H1 (cell line): Measurements from ENCODE around the gene U2AF1L4. TPM values are rescaled to one million over a fixed set of nuclear protein-coding genes. Genes with fewer than 3 reads are reported as not detected.

Experiments used
- CHD1 ChIP-seq: IDR thresholded peaks from 2 replicates; pipeline ENCODE4 v1.6.1; 2012; ENCODE audit warnings: low read depth, low read length, improper control_type of control experiment
- E2F6 ChIP-seq: IDR thresholded peaks from 2 replicates; pipeline ENCODE4 v1.6.1; 2012; ENCODE audit warnings: inconsistent platforms
- KDM1A ChIP-seq: fragments of 200-600, 300-600 bp; sonication (generic); IDR thresholded peaks from 2 replicates; pipeline ENCODE4 v1.7.1; 2016; ENCODE audit warnings: mild to moderate bottlenecking, low read length, borderline replicate concordance
- NRF1 ChIP-seq: IDR thresholded peaks from 2 replicates; pipeline ENCODE4 v1.6.1; 2011; ENCODE audit warnings: mild to moderate bottlenecking, low read depth, low read length, improper control_type of control experiment
- TBP ChIP-seq: IDR thresholded peaks from 2 replicates; pipeline ENCODE4 v1.6.1; 2011; ENCODE audit warnings: low read depth, low read length, improper control_type of control experiment
- polyA plus RNA-seq, 7 experiments: library from polyadenylated mRNA; depleted of rRNA in 3 of 7; stranded (reverse) in 5 of 7; unstranded in 2 of 7; fragments of >200 nt in 5 of 7; fragments of 200-250 nt in 2 of 7; gene quantifications; 1 replicate in 5 of 7; 2 replicates in 1 of 7; 4 replicates in 1 of 7; pipeline versions ENCODE4 v1.2.1 to v1.2.3, GENCODE V29; 2011 to 2013; ENCODE audit warnings: missing spikeins in 2 of 7, mixed read lengths in 2 of 7
- total RNA-seq: library from RNA; stranded (reverse); fragmentation: NEBNext Ultra II Directional; extraction: Animal tissue kit (Norgen Biotek cat#: 25700); gene quantifications from 2 replicates; pipeline ENCODE4 v1.2.1, GENCODE V29; 2021
- TF ChIP-seq, protein P1 (sequence below): fragments of 300-600 bp; sonication (generic); IDR thresholded peaks from 2 replicates; pipeline ENCODE4 v1.7.1; 2012; ENCODE audit warnings: low read length, moderate library complexity, mild to moderate bottlenecking, inconsistent platforms; ENCODE audit not compliant: insufficient replicate concordance

The U2AF1L4 gene
- total and polyA plus RNA-seq, 2 of the 8 experiments (the other 6 are each of a cell fraction or from before 2014, with no cell fraction given) = 15.1 to 32.7 TPM

- TF ChIP-seq, protein P1, sequence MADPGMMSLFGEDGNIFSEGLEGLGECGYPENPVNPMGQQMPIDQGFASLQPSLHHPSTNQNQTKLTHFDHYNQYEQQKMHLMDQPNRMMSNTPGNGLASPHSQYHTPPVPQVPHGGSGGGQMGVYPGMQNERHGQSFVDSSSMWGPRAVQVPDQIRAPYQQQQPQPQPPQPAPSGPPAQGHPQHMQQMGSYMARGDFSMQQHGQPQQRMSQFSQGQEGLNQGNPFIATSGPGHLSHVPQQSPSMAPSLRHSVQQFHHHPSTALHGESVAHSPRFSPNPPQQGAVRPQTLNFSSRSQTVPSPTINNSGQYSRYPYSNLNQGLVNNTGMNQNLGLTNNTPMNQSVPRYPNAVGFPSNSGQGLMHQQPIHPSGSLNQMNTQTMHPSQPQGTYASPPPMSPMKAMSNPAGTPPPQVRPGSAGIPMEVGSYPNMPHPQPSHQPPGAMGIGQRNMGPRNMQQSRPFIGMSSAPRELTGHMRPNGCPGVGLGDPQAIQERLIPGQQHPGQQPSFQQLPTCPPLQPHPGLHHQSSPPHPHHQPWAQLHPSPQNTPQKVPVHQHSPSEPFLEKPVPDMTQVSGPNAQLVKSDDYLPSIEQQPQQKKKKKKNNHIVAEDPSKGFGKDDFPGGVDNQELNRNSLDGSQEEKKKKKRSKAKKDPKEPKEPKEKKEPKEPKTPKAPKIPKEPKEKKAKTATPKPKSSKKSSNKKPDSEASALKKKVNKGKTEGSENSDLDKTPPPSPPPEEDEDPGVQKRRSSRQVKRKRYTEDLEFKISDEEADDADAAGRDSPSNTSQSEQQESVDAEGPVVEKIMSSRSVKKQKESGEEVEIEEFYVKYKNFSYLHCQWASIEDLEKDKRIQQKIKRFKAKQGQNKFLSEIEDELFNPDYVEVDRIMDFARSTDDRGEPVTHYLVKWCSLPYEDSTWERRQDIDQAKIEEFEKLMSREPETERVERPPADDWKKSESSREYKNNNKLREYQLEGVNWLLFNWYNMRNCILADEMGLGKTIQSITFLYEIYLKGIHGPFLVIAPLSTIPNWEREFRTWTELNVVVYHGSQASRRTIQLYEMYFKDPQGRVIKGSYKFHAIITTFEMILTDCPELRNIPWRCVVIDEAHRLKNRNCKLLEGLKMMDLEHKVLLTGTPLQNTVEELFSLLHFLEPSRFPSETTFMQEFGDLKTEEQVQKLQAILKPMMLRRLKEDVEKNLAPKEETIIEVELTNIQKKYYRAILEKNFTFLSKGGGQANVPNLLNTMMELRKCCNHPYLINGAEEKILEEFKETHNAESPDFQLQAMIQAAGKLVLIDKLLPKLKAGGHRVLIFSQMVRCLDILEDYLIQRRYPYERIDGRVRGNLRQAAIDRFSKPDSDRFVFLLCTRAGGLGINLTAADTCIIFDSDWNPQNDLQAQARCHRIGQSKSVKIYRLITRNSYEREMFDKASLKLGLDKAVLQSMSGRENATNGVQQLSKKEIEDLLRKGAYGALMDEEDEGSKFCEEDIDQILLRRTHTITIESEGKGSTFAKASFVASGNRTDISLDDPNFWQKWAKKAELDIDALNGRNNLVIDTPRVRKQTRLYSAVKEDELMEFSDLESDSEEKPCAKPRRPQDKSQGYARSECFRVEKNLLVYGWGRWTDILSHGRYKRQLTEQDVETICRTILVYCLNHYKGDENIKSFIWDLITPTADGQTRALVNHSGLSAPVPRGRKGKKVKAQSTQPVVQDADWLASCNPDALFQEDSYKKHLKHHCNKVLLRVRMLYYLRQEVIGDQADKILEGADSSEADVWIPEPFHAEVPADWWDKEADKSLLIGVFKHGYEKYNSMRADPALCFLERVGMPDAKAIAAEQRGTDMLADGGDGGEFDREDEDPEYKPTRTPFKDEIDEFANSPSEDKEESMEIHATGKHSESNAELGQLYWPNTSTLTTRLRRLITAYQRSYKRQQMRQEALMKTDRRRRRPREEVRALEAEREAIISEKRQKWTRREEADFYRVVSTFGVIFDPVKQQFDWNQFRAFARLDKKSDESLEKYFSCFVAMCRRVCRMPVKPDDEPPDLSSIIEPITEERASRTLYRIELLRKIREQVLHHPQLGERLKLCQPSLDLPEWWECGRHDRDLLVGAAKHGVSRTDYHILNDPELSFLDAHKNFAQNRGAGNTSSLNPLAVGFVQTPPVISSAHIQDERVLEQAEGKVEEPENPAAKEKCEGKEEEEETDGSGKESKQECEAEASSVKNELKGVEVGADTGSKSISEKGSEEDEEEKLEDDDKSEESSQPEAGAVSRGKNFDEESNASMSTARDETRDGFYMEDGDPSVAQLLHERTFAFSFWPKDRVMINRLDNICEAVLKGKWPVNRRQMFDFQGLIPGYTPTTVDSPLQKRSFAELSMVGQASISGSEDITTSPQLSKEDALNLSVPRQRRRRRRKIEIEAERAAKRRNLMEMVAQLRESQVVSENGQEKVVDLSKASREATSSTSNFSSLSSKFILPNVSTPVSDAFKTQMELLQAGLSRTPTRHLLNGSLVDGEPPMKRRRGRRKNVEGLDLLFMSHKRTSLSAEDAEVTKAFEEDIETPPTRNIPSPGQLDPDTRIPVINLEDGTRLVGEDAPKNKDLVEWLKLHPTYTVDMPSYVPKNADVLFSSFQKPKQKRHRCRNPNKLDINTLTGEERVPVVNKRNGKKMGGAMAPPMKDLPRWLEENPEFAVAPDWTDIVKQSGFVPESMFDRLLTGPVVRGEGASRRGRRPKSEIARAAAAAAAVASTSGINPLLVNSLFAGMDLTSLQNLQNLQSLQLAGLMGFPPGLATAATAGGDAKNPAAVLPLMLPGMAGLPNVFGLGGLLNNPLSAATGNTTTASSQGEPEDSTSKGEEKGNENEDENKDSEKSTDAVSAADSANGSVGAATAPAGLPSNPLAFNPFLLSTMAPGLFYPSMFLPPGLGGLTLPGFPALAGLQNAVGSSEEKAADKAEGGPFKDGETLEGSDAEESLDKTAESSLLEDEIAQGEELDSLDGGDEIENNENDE = no peak
- no peak for TF ChIP-seq E2F6
- TF ChIP-seq KDM1A = no peak
- TF ChIP-seq CHD1 = no peak
- peak; percentile 91 for TF ChIP-seq NRF1
- no peak for TF ChIP-seq TBP
Observed at GRCh38 chr19:35745328-35746086, at the start of gene U2AF1L4, which contains the start of gene PSENEN (continued).
